WTC11 (cell line): ENCODE data around the gene MRPL24.

Source experiments
- ATF1 ChIP-seq: sonication (generic); formaldehyde crosslinking; IDR thresholded peaks from 2 replicates; pipeline ENCODE4 v1.8.1; 2023; ENCODE audit warnings: mild to moderate bottlenecking, moderate library complexity, missing genetic modification reagents
- ESRRA ChIP-seq: sonication (generic); formaldehyde crosslinking; IDR thresholded peaks from 2 replicates; pipeline ENCODE4 v1.8.1; 2022; ENCODE audit warnings: mild to moderate bottlenecking, missing genetic modification reagents, borderline replicate concordance
- JUN ChIP-seq: sonication (generic); formaldehyde crosslinking; IDR thresholded peaks from 2 replicates; pipeline ENCODE4 v1.8.0; 2023; ENCODE audit warnings: mild to moderate bottlenecking, missing genetic modification reagents
- MYBL2 ChIP-seq: sonication (generic); formaldehyde crosslinking; IDR thresholded peaks from 2 replicates; pipeline ENCODE4 v1.8.1; 2023; ENCODE audit warnings: mild to moderate bottlenecking, moderate library complexity, missing genetic modification reagents
- NR1H2 ChIP-seq: sonication (generic); formaldehyde crosslinking; IDR thresholded peaks from 2 replicates; pipeline ENCODE4 v1.9.0; 2021; ENCODE audit warnings: mild to moderate bottlenecking, moderate library complexity, missing genetic modification reagents
- NR2C2 ChIP-seq: sonication (generic); formaldehyde crosslinking; IDR thresholded peaks from 2 replicates; pipeline ENCODE4 v1.8.0; 2022; ENCODE audit warnings: mild to moderate bottlenecking, missing genetic modification reagents
- SMAD3 ChIP-seq: sonication (generic); formaldehyde crosslinking; IDR thresholded peaks from 2 replicates; pipeline ENCODE4 v1.8.0; 2022; ENCODE audit warnings: missing genetic modification reagents, mild to moderate bottlenecking, borderline replicate concordance
- SP1 ChIP-seq: sonication (generic); formaldehyde crosslinking; conservative IDR thresholded peaks from 2 replicates; pipeline ENCODE4 v1.8.1; 2022; ENCODE audit warnings: missing genetic modification reagents
- ZBTB21 ChIP-seq: sonication (generic); formaldehyde crosslinking; IDR thresholded peaks from 2 replicates; pipeline ENCODE4 v1.8.1; 2023; ENCODE audit warnings: mild to moderate bottlenecking, missing genetic modification reagents, borderline replicate concordance
- ZNF416 ChIP-seq: fragments of 250-450 bp; sonication (Bioruptor Pico); IDR thresholded peaks from 2 replicates; pipeline ENCODE4 v1.9.0; 2021; ENCODE audit warnings: mild to moderate bottlenecking, inconsistent platforms
- TF ChIP-seq, protein P1 (sequence below): fragments of 200-600 bp; IDR thresholded peaks from 2 replicates; pipeline ENCODE4 v1.8.0; 2022; ENCODE audit warnings: antibody characterized with exemption
- TF ChIP-seq, protein P2 (sequence below): sonication (generic); formaldehyde crosslinking; IDR thresholded peaks from 2 replicates; pipeline ENCODE4 v1.8.0; 2022; ENCODE audit warnings: mild to moderate bottlenecking, missing genetic modification reagents
- TF ChIP-seq, protein P3 (sequence below): sonication (generic); formaldehyde crosslinking; conservative IDR thresholded peaks from 2 replicates; pipeline ENCODE4 v1.8.1; 2023; ENCODE audit warnings: mild to moderate bottlenecking, low read depth, missing genetic modification reagents, moderate library complexity

DNA sequence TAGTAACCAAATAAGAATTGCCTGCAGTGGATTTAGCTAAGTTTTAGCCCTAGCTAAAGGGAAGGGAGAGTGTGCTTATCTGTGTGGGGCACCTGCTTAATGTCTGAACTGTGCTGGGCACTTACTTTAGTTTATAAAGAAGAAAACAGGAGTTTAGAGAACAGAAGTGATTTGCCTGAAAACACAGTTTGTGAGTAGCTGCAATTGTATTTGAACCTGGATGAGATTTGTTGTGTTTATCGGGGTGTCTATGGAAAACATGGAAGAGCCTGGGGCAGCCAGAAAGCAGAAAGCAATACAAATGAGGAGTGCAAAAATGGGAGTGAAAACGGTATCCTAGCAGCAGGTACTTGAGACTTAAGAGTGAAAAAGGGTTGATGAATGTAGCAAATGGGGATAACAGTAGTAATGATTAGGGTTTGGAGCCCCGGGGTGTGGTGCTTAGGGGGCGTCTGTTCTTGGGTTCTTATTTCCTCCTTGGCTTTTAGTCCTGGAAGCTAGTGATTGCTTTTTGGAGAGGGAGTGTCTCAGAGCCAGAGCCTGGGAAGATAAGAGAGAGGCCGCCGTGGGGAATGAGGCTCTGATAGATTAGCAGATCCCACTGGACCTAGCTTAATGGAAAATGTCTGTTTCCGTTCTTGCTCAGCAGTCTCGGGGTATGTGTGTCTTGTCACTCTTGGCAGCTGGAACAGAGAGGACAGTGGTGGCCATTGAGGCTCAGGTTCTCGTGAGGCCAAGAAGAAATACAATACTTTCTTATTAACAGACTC lies 32.0 kb upstream of the MRPL24 start:
- TF ChIP-seq ATF1 (no peak), SP1 (CRISPR knock-in tag) (no peak), NR2C2 (CRISPR knock-in tag) (no peak), ESRRA (CRISPR knock-in tag) (no peak), NR1H2 (CRISPR knock-in tag) (no peak), SMAD3 (CRISPR knock-in tag) (no peak), JUN (CRISPR knock-in tag) (no peak), ZBTB21 (CRISPR knock-in tag) (no peak), ZNF416 (CRISPR knock-in tag) (no peak), MYBL2 (CRISPR knock-in tag) (no peak)
- TF ChIP-seq, protein P1, sequence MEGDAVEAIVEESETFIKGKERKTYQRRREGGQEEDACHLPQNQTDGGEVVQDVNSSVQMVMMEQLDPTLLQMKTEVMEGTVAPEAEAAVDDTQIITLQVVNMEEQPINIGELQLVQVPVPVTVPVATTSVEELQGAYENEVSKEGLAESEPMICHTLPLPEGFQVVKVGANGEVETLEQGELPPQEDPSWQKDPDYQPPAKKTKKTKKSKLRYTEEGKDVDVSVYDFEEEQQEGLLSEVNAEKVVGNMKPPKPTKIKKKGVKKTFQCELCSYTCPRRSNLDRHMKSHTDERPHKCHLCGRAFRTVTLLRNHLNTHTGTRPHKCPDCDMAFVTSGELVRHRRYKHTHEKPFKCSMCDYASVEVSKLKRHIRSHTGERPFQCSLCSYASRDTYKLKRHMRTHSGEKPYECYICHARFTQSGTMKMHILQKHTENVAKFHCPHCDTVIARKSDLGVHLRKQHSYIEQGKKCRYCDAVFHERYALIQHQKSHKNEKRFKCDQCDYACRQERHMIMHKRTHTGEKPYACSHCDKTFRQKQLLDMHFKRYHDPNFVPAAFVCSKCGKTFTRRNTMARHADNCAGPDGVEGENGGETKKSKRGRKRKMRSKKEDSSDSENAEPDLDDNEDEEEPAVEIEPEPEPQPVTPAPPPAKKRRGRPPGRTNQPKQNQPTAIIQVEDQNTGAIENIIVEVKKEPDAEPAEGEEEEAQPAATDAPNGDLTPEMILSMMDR: no peak
- TF ChIP-seq, protein P2, sequence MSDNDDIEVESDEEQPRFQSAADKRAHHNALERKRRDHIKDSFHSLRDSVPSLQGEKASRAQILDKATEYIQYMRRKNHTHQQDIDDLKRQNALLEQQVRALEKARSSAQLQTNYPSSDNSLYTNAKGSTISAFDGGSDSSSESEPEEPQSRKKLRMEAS (CRISPR knock-in tag): no peak
- TF ChIP-seq, protein P3, sequence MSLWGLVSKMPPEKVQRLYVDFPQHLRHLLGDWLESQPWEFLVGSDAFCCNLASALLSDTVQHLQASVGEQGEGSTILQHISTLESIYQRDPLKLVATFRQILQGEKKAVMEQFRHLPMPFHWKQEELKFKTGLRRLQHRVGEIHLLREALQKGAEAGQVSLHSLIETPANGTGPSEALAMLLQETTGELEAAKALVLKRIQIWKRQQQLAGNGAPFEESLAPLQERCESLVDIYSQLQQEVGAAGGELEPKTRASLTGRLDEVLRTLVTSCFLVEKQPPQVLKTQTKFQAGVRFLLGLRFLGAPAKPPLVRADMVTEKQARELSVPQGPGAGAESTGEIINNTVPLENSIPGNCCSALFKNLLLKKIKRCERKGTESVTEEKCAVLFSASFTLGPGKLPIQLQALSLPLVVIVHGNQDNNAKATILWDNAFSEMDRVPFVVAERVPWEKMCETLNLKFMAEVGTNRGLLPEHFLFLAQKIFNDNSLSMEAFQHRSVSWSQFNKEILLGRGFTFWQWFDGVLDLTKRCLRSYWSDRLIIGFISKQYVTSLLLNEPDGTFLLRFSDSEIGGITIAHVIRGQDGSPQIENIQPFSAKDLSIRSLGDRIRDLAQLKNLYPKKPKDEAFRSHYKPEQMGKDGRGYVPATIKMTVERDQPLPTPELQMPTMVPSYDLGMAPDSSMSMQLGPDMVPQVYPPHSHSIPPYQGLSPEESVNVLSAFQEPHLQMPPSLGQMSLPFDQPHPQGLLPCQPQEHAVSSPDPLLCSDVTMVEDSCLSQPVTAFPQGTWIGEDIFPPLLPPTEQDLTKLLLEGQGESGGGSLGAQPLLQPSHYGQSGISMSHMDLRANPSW (CRISPR knock-in tag): no peak
